GM21515 (cell line): ENCODE data around the gene NPTX2.
"Not testable (repeated sequence)": the region's sequence is repeated elsewhere in the genome, so short reads cannot be mapped to it uniquely, and the experiment has no call there.

Experiments
- ATAC-seq: cut with Tn5 transposase; IDR thresholded peaks from one replicate; pipeline ENCODE4 v1.9.1; 2021; ENCODE audit not compliant: unreplicated experiment

The NPTX2 gene

DNA sequence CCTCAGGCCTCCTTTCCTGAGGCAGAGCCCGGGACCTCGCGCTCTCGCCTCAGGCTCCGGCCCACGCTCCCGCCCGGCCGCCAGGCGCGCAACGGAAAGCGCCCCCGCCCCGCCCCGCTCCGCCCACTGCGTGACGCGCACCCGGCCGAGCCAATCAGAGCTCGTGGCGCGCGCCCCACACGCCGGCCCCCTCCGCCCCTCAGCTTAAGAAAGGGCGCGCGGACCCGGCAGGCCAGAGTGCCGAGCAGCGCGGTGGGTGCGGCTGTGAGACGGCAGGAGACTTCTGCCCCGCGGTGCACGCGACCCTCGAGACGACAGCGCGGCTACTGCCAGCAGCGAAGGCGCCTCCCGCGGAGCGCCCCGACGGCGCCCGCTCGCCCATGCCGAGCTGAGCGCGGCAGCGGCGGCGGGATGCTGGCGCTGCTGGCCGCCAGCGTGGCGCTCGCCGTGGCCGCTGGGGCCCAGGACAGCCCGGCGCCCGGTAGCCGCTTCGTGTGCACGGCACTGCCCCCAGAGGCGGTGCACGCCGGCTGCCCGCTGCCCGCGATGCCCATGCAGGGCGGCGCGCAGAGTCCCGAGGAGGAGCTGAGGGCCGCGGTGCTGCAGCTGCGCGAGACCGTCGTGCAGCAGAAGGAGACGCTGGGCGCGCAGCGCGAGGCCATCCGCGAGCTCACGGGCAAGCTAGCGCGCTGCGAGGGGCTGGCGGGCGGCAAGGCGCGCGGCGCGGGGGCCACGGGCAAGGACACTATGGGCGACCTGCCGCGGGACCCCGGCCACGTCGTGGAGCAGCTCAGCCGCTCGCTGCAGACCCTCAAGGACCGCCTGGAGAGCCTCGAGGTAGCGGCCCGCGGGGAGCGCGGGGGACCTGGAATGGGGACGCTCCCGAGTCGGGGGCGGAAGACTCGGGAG lies at the start of gene NPTX2:
NPTX2 (plus strand) TSS at position 235 of the 909 bp plus-strand sequence; CDS start at position 412, 177 bp downstream.
- ATAC-seq, result no peak

DNA sequence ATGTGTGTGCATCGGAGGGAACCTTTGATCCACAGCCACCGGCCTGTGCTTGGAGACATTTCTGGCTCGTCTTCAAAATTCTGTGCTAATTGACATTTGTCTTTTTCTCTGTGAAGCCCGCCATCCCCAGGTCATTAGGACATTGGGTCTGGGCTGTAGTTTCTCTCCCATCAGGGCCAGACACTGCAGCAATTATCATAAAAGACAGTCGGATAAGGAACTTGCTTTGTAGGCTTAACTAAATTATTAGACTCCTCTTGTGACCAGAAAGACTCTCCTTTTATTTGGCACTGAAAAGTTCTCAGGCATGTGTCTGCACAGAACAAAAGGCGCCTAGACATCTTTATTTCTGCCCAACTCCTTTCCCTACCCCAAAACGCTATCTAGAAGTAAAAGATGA lies 49.1 kb upstream of the NPTX2 start:
- ATAC-seq, result no peak

GRCh38 chr7:98568891-98569290 lies 48.2 kb upstream of the NPTX2 start:
- ATAC-seq, result no peak

- no peak for ATAC-seq
Measured at GRCh38 chr7:98569691-98570337, 47.3 kb upstream of the NPTX2 start.

DNA sequence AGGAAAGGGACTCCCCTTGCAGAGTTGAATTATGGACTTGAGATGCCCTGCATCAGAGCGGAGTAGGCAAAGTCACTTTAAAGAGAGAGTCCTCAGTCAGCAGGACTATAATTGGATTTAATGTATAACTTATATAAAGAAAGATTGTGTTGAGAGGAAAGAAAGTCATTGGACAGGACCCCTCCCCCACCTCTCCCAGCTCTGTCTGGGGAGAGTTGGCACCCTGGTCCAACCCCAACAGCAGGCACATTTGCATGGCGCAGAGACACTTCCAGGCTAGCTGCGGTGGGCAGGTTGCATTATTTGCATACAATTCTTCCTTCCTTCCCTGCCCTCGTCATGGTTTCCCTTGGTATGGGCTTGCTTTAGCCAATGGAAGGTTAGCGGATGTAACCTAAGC lies 46.1 kb upstream of the NPTX2 start:
- ATAC-seq, result no peak

DNA sequence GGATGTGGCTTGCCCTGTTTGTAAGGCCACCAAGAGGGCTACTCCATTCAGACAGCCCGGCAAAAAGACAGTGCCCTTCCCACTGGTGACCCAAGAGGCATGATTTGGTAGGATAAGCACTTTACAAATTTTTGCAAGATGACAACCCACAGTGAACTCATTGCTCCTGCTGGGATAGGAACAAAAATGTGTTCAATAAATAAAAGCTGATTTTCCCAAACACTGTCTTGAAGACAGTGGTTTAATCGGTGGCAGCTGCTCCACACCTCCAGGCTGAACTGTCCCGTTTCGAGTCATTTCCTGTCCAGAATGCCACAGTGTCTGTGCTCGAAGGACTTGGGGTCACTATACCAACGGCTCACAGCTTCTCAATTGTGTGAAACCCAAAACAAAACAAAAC lies 45.1 kb upstream of the NPTX2 start:
- no peak for ATAC-seq

GRCh38 chr7:98572716-98573115 lies 44.4 kb upstream of the NPTX2 start:
- ATAC-seq, result not testable (repeated sequence)

GRCh38 chr7:98573816-98574215 lies 43.3 kb upstream of the NPTX2 start:
- ATAC-seq, result no peak

DNA sequence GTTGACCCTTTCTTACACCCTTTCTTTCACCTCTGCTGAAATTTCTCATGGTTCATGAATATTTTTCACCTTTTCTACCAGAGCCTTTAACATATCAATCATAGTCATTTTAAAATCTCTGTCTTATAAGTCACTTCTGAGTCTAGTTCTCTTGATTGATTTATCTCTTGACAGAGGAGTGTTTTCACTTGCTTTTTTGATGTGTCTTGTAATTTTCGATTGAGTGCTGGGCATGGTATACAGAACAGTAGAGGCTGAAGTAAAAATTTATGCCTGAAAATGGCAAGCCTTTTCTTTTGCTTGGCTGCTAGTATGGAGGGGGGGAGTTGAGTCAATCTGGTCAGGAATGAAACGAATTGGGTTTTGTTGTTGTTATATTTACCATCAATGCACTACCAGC lies 41.2 kb upstream of the NPTX2 start:
- no peak for ATAC-seq

DNA sequence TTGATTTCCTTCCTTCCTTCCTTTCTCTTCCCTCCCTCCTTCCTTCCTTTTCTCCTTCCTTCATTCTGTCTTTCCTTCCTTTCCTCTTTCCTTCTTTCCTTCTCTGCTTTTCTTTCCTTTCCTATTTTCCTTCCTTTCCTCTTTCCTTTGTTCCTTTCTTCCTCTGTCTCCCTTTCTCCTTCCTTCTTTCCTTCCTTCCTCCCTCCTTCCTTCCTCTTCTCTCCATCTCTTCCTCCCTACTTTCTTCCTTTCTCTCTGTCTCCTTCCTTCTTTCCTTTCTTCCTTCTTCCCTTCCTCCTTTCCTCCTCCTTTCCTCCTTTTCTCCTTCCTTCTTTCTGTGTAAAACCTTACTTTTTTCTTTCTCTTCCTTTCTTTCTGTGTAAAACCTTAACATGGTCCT lies 32.3 kb upstream of the NPTX2 start:
- no peak for ATAC-seq

DNA sequence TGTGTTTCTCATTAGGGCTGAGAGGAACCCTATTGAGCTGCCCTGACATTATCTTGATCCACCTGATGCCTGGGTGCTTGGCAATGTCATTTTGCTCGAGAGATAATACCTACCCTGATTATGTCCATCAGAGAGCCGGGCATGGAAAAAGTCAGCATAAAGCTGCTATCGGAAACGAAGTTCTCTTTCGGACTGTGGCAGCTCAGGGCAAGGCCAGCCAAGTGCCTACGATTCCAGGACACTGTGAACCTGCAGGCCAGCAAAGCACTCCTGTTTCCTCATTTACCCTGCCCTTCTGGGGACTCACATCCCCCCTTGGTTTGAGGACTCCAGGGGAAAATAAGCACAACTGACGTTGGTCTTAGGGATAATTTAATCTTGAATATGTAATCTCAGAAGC lies 25.2 kb upstream of the NPTX2 start:
- no peak for ATAC-seq

DNA sequence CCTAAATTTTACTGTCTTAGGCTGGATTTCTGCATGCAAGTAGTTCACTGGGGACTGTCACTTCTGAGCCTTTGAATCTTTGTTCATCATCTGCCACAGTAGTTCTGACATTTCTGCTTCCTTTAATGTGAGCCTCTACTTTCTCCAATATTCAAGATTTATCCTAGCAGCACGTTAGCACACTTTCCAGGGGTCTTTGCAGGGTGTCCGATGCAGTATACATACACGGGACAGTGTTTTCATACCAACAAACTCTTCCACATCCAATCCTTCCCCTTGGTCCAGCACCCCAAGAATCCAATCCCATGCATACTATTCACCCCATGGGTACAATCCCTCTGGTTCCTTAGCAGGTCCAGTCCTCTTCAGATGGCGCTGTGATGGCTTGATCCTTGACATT lies 22.7 kb upstream of the NPTX2 start:
- no peak for ATAC-seq

GRCh38 chr7:98594787-98595186 lies 22.3 kb upstream of the NPTX2 start:
- ATAC-seq, result no peak

- ATAC-seq, result no peak
Measured at GRCh38 chr7:98598846-98599615, 18.1 kb upstream of the NPTX2 start.

DNA sequence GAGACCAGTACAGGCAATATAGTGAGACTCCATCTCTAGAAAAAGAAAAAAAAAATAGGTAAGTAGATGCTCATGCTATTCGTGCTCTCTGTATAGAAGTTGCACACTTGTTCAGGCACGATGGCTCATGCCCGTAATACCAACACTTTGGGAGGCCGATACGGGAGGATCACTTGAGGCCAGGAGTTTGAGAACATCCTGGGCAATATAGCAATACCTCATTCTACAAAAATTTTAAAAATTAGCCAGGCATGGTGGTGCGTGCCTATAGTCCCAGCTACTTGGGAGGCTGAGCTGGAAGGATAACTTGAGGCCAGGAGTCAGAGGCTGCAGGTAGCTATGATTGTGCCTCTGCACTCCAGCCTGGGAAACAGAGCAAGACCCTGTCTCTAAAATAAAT lies 17.2 kb upstream of the NPTX2 start:
- no peak for ATAC-seq

- no peak for ATAC-seq
Measured at GRCh38 chr7:98602755-98603398, 14.2 kb upstream of the NPTX2 start.

GRCh38 chr7:98603399-98603788 lies 13.7 kb upstream of the NPTX2 start:
- ATAC-seq, result no peak

DNA sequence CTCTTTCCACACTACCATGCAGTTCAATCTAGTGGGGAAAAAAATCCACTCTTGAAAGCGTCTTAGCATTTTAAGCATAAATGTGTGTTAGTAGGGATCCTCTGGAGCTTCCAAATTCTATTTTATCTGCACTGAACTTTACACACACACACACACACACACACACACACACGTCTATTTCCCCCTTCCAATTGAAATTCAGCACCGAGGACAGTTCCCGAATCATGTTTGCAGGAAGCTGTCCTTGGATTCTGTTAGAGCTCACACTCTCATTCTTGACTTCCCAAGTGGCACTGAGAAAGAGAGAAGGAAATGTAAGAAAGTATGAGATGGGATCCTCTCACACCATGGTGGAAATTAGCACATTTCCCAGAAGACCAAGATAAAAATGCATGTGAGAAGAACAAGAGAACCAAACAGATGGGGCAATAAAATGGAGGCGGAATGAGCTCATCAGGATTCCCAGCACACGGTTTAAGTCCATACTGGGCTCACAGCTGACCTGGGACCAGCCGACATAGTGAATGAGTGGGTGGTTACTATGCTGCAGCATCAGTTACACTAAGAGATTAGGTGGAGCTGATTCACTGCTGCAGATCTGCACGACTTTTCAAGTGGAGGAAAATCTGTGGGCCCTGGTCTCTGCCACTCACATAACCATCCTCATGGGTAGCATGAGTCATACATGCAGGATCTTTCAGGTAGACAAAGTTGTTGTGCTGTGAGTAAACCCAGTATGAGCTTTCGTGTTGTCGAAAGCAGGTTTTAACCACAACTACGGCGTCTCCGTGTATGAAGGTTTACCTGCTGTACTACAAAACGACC lies 3.3 kb upstream of the NPTX2 start:
- no peak for ATAC-seq

DNA sequence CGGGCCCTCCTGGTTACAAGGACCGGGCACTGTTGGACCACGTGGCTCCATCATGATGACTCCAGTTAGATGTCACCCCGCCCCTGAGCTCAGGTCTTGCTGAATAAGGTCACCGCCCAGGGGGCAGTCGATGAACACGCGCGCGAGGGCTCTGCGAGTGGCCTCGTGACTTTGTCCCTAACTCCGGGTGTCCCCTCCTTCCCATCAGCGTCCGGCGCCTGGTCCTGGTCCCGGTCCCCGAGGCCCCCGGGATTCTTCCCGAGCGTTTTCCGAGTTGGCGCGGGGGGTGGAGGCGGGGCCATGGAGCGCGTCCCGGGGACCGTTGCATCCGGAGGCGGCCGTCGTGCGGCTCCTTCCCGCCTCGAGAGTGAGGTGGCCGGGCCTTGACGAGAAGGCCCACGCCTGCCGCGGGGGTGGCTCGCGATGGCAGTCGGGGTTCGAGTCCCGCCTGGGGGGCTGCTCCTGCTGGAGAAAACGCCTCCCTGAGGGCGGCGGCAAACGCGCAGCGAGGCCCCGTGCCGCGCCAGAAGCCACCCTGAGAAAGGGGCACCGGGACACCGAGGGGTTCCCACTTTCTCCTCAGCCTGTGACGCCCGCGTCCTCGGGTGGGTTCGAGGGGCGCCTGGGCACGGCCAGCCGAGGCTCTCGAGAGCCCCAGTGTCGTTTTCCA lies 569 bp upstream of the NPTX2 start:
- no peak for ATAC-seq

DNA sequence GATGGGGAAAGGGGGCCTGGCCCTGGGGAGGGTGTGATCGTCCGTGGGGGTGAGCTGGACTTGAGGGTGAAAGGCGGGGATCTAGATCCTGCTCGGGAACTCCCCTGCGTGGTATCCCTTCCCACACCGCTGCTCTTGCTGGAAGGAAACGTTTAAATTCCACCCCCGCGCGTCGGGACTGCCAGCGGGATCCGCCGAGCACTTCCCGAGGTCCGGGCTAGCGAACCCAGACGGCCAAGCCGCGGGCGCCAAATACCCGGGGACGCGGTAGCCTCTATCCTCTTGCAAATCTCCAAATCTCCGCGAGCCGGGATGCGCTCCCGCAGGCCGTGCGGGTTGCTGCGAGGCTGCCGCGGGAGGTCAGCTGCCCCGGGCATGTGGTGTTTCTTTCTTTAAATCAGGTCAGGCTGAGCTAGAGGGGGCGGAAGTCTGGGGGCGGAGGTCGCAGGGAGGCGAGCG lies 904 bp downstream of the NPTX2 start:
- no peak for ATAC-seq
